COLO829 (cell line): ENCODE results near the gene HTATSF1.

Experiments
- DNase-seq: peaks from one replicate; pipeline ENCODE4 v3.0.0; 2012; ENCODE audit warnings: low spot score

The HTATSF1 gene

GRCh38 chrX:136497556-136498052, at the start of gene HTATSF1:
Gene HTATSF1, plus strand, starts transcription at chrX:136497592. Its CDS starts 93 bp downstream, at chrX:136497685.
- DNase-seq = no peak

GRCh38 chrX:136447968-136448367, 49.4 kb upstream of the HTATSF1 start:
- no peak for DNase-seq

GRCh38 chrX:136450050-136450830, 47.2 kb upstream of the HTATSF1 start:
- DNase-seq = no peak

GRCh38 chrX:136452614-136453013, 44.8 kb upstream of the HTATSF1 start:
- no peak for DNase-seq

GRCh38 chrX:136453114-136453513, 44.3 kb upstream of the HTATSF1 start:
- DNase-seq = no peak

GRCh38 chrX:136453771-136454170, 43.6 kb upstream of the HTATSF1 start:
- no peak for DNase-seq

- no peak for DNase-seq
Measured at GRCh38 chrX:136456133-136456532, 41.3 kb upstream of the HTATSF1 start.

GRCh38 chrX:136457303-136457917, 40.0 kb upstream of the HTATSF1 start:
- no peak for DNase-seq

GRCh38 chrX:136464589-136464988, 32.8 kb upstream of the HTATSF1 start:
- no peak for DNase-seq

- no peak for DNase-seq
Measured at GRCh38 chrX:136467303-136467702, 30.1 kb upstream of the HTATSF1 start.

GRCh38 chrX:136468391-136469103, 28.8 kb upstream of the HTATSF1 start:
- DNase-seq = no peak

- no peak for DNase-seq
Measured at GRCh38 chrX:136473663-136474062, 23.7 kb upstream of the HTATSF1 start.

- no peak for DNase-seq
Measured at GRCh38 chrX:136475236-136475635, 22.2 kb upstream of the HTATSF1 start.

- no peak for DNase-seq
Measured at GRCh38 chrX:136476501-136476900, 20.9 kb upstream of the HTATSF1 start.

- no peak for DNase-seq
Measured at GRCh38 chrX:136477026-136477425, 20.4 kb upstream of the HTATSF1 start.

GRCh38 chrX:136480383-136480782, 17.0 kb upstream of the HTATSF1 start:
- DNase-seq = no peak

GRCh38 chrX:136487647-136488046, 9.7 kb upstream of the HTATSF1 start, which contains the start of gene BRS3:
Gene BRS3, plus strand, starts transcription at chrX:136487947. Its CDS starts 168 bp downstream, at chrX:136488115.
- DNase-seq = no peak

- no peak for DNase-seq
Measured at GRCh38 chrX:136488706-136489105, 8.7 kb upstream of the HTATSF1 start.

GRCh38 chrX:136491832-136492231, 5.6 kb upstream of the HTATSF1 start:
- DNase-seq = no peak

GRCh38 chrX:136493011-136493410, 4.4 kb upstream of the HTATSF1 start:
- DNase-seq = no peak

- no peak for DNase-seq
Measured at GRCh38 chrX:136495043-136495442, 2.3 kb upstream of the HTATSF1 start.

GRCh38 chrX:136496186-136496763, 1.1 kb upstream of the HTATSF1 start:
- DNase-seq = no peak
